Measurements from ENCODE around the gene PPFIA2.

Gene PPFIA2

DNA sequence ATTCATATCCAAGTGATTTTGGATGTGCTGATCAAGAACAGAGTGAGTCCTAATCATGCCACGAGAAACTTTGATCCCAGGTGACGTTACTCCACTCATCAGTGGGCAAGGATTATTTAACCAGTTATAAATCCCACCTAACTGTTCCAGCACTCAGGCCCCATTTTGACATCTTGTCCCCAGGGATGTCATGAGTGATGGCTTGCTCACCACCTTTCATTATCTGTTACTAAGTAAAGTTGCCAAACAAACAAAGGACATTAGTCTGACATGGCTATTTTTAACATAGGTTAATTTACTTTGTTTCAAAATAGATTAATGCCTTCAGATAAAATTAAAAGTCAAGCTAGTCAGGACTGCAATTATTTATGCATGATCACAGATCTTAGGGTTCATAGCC lies 425.3 kb downstream of the PPFIA2 start:
- no peak for DNase-seq

DNA sequence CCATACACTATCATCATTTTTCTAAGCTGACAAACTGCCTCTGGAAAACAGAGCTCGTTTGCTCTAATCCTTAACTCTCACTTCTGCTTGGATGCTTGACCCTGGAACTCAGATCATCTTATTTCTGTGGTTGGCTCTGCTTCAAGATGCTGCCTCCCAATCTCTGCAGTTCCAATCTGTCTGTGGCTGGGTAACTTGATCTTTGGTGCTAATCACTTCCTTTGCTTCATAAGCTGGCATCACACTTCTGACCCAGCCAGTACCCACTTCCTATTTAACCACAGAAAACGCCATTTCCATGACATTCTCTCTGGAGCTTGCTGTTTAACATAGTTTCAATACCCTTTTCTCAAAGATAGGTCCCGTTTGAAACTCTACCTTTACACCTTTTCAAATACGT lies 427.1 kb downstream of the PPFIA2 start:
- no peak for DNase-seq

DNA sequence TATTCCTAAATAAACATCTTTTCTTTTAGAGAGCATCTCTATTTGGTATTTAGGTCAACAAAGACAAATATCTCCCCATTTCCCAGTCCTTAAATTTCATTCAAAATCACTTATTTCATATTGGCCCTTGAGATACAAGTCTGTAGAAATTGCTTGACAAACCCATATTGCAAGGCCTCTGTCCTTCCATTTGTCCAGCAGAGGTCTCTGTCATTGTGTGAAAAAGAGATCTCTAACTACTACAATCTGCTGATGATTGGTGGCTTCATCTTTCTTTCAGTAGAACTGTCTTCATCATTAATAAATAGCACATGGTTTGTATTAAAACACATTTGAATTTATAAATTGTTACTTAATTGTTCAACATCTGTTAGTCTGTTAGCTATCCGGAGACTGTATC lies 428.7 kb downstream of the PPFIA2 start:
- no peak for DNase-seq

DNA sequence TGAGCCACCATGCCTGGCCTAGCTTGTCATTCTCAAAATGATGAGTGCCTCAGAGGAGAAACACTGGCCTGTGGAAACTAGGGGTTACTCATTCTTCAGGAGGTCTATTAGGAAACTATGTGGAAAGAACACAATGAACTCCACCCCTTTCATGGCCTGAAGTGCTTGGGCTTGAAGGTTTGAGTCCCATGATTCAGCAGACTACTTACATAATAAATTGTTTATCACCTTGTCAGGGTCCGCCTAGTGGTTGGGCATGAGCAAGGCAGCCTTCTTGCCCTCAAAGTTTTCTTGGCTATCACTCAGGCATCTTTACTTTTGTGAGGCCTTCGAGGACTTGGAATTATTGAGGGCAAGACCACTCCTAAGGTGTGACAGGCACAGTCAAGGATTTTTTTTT lies 430.1 kb downstream of the PPFIA2 start:
- no peak for DNase-seq

DNA sequence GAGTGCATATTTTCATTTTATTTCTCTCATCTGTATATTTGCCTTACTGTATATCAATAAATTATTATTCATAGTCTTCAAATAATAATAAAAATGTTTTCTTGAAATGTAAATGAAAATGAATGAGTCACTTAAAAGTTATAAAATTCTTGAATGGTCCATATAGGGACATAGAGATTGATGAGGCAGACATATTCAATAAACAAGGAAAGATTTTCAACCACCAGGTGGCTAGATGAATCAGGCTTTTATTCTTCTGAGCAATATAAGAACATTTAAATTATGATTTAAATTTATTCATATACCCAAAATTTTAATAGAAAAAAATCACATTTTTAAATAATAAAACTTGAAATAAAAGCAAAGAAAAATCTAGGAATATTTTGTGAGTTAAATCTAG lies 431.7 kb downstream of the PPFIA2 start:
- no peak for DNase-seq

DNA sequence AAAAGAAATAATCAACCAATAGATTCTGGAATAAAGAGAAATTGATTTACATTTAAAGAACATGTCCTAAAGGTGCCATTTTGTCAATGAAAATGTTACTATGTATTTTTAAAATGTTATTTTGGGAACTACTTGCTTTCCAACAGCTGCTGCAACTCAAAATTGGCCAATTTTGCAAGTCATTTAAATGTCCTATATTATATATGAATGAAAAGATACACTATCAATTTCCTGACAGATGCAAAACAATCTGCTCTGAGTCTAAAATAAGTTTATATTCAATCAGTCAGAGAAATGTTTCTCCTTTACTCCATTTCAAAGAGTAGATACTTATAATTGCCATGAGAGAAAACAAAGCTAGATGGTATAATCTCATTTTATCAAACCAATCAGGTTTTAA lies 434.1 kb downstream of the PPFIA2 start:
- DNase-seq = no peak

DNA sequence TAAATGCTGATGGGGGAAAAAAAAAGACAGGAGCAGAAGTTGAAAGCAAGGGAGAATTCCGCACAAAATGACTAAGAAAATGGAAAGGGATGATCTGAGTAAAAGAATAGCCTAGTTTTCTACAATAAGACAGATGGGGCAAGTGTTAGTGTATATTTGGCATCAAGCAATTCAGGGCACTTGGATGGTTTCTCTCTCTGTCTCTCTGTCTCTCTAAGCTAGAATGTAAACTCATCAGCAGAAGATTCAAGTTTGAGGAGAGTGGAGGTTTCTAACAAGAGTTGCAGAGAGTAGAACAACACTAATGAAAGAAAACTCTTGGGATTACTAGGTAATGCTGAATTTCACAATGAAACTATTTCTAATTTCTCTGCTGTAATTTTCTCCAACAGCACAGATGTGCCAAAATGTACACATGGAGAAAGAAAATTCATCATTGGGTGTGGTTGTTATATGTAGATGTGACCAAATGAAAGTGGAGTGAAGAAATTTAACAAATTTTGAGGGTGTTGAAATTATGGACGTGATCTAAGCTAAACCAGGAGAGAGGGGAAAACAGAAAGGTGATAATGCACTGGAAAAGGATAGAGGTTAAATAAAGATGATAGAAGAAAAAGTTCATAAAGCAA lies 444.1 kb downstream of the PPFIA2 start:
- no peak for DNase-seq

DNA sequence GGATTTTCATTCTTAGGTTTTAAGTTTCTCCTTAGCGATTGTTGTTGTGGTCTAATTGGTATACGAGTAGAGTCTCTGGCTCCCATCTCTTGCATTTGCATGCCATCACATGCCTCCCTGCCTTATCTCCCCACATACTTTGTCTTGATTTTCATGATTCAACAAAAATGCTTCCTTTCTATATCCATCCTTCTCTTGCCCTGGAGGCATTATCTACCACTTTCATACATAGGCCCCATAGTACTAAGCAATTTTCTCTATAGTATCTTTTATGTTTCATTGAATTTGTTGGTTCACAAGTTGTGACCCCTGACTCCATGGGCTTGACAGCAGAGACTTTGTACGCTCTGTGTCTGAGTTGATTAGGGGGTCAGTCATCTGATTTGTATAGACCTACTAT lies 455.2 kb downstream of the PPFIA2 start:
- no peak for DNase-seq

DNA sequence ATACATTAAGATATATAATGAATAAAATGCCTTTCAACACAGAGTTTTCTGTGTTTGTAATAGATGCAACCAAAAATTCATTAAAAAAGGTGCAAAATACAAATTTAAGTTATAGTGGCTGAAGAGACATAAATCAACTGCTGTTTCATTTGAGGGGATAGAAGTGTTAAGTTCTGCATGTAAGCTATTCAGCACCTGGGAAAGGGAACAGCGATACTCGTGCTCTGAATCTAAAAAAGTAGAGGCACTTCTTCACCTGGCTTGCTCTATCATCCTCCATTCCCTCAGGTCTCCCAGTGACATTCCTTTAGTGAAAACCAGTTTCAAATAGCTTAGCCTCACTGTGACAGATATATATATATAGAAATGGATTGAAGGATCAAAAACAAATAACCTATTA lies 458.7 kb downstream of the PPFIA2 start:
- DNase-seq = no peak

DNA sequence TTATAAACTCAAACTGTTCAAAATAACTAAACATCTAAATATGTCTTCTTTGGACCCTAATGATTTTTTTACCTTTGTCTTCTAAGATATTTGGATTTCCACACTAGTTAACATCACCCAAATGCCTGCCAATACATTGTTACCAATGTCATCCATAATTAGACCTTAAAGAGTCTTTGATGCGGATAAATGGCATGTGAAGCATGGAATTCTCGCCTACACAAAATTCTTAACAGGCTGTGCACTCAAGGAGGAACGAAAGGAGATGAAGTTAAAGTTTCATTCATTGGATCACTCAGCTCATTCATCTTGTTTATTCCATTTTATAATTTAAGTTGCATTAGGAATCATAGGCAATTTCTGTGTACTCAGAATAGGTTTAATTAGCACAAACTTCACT lies 461.5 kb downstream of the PPFIA2 start:
- no peak for DNase-seq

DNA sequence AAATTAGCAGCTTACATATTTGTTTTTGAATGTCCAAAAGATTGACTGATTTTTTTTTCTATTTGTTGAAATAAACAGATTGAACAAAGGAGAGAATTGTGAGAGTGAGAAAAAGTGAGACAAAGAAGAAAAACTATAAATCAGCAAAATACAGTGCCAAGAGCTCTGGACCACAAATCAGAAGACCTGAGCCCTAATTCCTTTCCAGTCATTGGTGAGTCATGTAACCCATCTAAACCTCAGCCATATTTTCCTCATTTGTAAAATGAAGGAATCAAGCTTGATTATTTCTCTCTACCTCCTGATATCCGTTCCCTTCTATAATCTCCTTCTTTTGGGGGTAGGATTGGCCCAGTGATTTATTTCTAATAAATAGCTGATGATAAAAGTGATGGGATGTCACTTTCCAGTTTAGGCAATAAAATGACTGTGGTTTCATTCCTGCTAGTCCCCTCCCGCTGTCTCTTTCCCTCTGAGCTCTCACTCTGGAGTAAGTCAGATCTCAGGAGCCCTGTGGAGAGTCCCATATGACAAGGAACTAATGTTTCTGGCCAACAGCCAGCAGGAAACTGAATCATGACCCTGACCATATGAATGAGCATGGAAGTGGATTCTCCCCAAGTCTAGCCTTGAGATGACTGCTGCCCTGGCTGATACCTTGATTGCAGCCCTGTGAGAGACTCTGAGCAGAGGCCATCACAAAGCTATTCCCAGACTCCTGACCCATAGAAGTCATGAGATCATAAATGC lies 462.4 kb downstream of the PPFIA2 start:
- DNase-seq = no peak

DNA sequence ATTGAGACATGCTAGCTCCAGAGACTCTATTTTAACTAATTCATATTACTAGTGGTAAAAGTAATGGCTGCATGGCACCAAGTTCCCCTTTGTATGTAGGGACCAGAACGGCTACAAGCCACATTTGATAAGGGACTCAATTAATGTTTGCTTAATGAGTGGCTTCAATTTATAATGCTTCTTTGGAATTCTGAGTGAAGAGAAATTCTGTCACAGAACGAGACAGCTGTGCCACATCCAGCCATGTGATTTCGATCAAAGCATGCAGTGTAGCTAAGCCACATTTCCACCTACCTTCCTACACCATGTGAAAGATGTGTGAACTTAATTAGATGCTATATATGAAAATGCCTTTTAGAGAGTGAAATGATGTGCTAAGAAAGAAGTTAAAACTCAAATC lies 463.9 kb downstream of the PPFIA2 start:
- no peak for DNase-seq

DNA sequence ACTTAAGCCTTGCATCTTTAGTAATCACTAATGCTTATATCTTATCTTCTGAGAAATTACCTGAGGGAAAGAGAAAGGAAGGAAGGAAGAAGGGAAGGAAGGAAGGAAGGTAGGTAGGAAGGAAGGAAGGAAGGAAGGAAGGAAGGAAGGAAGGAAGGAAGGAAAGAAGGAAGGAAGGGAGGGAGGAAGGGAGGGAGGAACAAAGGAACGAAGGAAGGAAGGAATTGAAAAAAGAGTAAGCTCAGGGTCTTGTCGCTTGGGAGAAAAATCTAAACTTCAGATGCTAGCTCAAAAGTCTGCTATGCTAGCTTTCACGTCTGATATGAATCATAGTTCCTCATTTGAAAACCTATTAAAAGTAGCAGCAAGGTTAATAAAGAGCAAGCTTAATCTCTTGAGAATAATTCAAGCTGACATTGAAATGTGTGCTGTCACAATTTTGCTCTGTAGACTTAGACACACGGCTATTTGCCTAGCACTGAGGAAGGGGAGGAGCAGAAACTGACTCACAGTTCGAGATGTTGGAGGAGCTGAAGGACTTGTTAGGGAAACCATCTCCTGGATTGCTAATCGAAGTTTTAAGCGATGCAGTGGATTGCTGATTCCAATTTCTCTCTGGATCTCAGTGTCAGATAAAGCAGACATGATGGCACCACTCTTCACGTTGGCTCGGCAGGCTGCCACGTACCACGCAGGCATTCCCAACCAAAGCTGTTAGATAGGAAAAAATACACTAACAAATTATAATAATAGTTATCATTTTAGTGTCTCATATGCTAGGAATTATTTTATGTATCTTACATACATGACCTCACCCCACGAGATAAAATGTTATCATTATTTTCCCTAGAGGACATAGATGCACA lies 464.6 kb downstream of the PPFIA2 start:
- DNase-seq = no peak

DNA sequence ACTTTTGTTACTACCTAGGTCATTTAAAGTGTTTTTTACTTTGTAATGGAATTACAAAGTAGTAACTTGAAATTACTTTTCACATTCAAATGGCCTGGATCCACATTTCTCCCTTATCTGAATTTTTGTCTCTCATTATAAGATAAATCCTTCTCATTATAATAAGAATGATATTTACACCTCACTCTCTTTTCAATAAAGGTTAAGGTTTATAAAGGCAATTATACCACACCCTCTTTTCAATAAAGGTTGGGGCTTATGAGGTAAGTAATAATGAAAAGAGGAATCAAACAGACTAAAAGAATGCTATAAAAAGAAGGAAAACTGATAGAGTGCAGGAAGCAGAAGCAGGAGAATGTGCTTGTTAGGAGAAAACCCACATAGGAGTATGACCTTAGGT lies 470.5 kb downstream of the PPFIA2 start:
- DNase-seq = no peak

DNA sequence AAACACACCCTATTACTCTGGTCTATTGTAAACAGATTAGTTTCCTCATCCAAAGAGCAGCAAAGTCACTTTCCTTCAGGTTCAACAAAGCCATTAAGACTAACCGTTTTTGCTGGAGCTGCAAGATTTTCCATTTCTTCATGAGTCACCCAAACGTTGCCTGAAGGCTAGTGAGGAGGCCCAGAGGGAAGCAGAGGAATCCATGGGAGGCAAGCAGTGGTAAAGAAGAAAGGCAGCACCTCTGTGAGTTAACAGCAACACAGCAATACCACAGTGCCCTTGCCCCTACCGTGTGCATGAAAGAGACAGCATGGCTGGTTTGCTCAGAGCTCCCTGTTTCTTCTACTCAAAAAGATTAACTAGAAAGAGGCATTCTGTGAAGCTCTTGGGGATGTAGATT lies 475.0 kb downstream of the PPFIA2 start:
- no peak for DNase-seq

DNA sequence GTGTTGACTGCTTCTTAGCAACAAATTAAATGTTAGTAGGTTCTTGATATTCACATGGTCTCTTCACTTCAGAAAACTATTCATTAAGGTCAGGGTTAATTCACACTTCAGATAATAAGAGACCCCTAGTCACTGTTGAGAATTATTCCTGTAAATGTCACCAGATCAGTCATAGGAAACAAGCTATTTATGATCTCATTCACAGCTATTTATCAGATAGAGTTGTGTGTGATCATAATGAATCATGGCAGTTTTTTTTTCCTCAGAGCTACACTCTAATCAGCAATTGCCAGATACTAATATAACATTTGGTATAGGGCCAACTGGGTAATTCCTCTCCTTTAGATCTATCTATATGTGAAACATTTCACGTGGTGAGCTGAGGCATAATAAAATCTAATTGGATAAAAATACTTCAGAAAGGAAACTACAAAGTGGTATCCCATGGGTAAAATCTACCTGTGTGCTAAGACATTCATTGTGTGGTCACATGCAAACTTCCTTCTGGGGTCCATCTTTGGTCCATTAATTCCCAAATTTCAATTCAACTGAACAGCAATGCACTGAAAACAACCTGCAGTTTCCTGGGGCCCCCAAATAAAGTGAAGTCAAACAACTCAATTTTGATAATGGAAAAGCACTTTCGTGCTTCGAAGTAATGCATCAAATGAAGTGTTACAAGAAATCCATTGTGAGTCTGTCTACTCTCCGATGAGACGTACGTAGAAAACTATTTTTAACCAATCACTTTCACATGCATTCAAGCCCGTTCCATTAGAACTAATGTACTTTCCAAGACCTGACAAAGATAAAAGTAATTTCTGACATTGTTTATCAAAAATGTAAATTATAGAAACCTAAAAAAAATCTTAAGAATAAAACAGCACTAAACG lies 484.3 kb downstream of the PPFIA2 start:
- no peak for DNase-seq

DNA sequence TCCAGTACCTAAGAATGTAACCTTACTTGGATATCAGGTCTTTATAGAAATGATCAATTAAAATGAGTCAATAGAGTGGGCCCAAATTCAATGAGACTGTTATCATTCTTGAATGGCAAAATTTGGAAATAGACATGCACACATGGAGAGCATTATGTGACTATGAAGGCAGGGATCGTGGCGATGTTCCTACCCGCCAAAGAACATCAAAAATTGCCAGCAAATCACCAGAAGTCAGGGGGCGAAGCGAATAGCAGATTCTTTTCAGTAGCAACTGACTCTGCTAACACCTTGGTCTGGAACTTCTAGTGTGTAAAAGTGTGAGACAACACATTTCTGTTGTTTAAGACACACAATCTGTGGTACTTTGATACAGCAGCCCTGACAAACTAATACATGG lies 488.8 kb downstream of the PPFIA2 start:
- DNase-seq = no peak

DNA sequence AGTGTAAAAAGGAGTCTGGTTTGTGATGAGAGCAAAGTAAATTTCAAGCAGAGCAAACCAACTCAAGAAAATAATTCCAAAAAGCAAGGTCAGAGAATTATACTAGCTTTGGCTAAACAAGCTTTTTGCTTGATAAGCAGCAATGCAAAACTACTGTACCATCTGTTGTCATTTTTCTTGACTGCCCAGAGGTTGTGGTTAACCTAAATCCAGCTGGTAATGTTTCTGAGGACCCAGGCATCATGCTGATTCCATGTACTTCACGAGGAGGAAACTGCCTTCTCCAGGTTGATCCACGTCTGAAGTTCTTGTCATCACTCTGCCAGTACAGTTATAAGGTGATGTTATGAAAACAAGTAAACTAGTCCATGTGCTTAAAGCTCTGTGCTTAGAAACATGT lies 496.1 kb downstream of the PPFIA2 start:
- no peak for DNase-seq

DNA sequence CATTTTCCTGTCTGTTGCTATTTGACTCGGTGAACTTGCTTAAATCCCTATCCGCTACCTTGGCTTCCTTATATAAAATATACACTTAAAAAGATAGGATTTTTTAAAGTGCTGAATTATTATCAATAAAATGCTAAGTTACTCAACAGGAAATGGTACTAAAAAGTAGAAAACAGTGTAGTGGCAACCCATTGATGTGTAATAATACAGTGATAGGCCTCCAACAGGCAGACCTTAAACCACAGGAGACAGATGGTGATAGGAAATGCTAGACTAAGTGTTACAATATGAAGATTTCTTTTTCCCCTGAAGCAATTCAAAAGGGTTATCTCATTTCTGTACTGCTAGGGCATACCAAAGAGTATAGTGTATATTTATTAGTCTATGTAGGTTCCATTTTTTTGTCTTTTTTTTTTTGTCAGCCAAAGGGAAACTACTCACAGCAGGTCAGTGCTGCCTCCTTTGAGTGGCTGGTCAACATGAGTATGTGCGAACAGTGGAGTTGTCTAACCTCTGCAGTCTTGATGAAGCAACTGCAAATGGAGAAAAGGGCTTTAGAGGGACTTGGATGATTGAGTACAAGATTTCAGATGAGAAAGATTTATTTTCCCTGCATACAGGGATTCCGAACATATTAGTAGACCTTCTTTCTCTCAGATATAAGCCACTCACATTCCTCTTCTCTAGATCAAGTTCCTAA lies 497.5 kb downstream of the PPFIA2 start:
- no peak for DNase-seq

DNA sequence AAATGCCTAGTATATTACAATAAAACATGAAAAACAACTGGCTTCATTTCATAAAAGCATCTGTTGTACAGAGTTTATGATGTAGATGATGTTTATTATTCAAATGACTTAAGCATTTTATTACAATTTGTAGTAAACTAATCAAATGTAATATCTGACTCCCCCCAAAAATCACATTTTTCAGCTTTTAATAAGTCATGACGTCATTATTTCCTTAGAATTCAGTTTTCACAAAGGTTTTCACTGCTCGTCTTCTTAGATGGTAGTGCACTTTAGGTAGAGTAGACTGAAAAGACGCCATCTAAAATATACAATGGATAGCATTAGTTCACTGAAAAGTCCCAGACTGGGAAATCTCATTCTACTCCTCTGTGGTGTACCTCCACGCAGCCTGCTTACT lies 499.8 kb downstream of the PPFIA2 start:
- no peak for DNase-seq

DNA sequence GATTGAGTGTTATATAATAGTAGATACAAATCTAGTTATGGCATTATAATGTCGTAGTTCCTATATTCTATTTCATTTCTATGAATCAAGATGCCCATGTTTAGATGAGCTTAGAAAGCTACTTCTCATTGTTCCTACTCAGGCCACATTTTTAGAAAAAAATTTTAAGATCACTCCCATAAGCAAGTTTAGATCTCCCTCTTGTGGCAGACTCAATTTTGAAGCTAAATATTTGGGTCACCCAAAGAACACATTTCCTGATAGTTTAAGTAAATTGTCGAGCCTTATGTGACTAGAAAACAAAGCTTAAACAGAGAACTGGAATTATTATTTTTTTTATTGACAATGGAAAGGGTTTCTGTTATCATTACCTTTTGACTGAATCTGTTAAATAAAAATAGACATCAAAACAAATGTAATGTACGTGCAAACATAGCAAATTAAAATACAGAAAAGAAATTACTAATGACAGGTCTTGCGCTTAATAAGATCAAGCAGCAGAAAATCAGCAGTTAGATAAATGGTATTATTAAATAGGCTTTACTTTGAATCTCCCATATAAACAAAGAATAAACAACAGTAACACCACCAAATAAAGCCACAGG lies 501.1 kb downstream of the PPFIA2 start:
- DNase-seq = no peak

DNA sequence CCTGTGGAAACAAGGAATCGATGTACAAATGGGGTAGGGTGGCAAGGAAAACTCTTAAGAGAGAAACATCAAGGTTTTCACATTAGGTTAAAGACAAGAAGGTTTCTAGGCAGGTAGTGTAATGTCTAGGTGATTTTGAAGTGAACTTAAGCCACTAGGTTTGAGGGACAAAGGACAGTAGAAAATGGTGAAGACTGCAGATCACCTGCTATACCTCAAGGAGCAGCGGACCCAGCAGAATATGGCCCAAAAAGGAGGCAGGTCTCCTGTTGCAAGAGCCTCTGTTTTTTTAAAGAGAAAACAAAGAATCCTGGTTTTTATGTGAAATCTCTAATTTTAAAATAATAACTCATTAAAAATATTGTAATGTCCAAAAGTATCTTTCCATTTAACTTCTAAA lies 503.2 kb downstream of the PPFIA2 start:
- no peak for DNase-seq
